ENCODE results near the gene TCF20.

Gene TCF20

DNA sequence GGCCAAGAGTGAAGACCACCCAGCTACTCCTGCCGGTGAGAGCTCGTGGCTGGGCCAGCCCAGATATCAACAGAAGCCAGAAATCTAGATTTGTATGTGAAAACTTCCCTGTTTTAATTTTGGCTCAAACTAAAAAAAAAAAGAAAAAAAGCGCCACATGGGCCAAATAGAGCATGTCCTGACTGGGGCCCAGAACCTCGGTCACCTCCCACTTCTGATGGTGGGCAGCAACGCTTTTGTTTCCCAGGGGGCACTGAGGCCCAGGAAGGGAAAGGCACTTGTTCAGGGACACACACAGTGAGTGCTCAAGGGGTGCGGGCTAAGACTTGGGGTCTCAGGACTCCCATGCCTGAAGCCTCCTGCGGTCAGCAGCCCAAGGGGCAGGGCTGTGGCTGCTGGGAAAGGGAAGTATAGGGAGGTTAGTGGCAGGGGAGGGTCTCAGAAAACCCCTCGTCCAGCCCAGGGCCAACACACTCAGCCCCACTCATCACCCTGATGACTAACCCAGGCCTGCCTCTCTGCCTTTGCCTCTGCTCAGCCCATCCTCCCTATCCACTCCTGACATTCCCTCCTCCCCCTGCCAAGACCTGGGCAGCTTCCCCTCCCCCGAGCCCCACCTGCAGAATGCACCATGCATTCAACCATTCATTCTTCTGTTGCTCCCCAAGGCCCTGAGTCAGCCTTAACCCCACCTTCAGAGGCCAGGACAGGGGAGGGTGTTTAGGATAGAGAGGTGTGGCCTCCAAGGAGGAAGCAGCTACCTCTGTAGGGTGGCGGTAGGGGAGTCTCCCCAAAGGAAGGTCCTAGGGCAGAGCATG lies 30.0 kb upstream of the TCF20 start:
- TF ChIP-seq CTCF (IDR thresholded peaks at IDR 0.05; ENCODE audit: control insufficient read depth, extremely low read depth, insufficient read depth), result no peak
- DNase-seq (ENCODE audit: low read depth), result no peak
- no peak overlapping the region for H3K4me3 ChIP-seq (ENCODE audit: low read depth, low read length)

DNA sequence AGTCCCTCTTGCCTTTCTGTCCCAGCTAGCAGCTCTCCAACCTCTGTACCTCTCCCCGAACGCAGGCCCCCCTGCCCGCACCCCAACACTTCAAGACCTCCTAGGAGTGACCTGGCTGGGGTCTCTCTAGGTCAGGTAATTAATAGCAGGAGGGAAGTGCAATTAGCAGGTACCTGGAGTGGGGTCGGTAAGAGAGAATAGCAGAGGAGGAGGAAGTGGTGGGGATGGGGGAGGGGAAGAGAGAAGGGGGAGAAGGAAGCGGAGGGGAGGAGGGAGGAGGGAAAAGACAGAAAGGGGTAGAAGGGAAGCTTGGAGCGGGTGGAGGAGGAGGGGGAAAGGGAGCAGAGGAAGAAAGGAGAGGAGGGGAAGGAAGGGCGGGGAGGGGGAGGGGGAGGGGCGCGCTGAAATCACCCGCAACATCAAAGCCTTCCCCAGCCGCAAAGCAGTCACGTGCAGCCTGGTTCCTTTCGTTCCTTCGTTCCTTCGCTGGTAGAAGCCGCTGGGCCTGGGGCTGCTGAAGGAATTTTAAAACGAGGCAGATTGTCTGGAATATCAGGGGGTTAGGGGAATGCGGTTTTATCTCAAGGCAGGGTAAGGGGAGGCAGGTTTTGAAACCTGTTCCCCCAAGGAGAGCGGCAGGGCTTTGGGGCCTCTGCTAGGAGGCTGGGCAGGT lies 29.3 kb upstream of the TCF20 start:
- no peak for TF ChIP-seq CTCF (IDR thresholded peaks at IDR 0.05; ENCODE audit: control insufficient read depth, extremely low read depth, insufficient read depth)
- no peak for DNase-seq (ENCODE audit: low read depth)
- H3K4me3 ChIP-seq (ENCODE audit: low read depth, low read length), result no peak overlapping the region

DNA sequence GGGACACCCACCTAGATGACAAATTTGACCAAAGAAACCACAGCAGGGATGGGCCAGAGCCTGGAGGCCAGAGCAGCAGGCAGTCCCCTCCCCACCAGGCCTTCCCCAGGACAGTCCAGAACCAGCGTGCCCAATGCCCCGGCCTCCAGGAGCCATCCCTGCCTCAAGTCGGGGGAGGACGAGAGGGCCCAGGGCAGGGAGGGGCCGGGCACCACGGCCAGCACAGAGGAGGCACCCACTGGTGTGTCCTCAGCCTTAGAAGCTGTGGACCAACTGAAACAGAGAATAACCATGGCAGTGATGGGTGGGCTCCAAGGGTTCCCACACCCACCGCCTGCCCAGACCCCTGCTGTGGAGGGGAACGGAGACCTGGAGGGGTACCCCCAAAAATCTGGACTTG lies 28.3 kb upstream of the TCF20 start:
- no peak overlapping the region for H3K4me3 ChIP-seq (ENCODE audit: low read depth, low read length)
- no peak for TF ChIP-seq CTCF (IDR thresholded peaks at IDR 0.05; ENCODE audit: control insufficient read depth, extremely low read depth, insufficient read depth)
- no peak for DNase-seq (ENCODE audit: low read depth)

- DNase-seq (ENCODE audit: low read depth), result no peak
- H3K4me3 ChIP-seq (ENCODE audit: low read depth, low read length), result no peak overlapping the region
- TF ChIP-seq CTCF (IDR thresholded peaks at IDR 0.05; ENCODE audit: control insufficient read depth, extremely low read depth, insufficient read depth), result no peak
Observed at GRCh38 chr22:42297778-42298177, 27.3 kb upstream of the TCF20 start.

DNA sequence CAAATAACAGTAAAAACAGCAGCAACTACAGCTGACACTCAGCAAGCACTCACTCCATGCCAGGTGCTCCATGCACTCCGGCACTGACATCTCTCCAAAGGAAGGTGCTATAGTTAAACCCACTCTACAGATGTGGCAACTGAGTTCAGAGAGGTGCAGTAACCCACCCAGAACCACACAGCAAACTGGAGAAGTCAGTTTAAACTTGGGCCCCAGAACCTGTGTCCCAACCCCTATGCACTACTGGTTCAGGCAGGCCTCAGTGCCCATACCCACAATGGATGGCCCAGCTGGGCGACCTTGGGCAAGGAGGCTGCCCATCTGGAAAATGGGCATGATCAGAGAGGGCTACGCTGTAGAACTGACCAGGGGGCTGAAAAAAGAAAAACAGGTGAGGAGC lies 26.4 kb upstream of the TCF20 start:
- no peak for DNase-seq (ENCODE audit: low read depth)
- no peak for TF ChIP-seq CTCF (IDR thresholded peaks at IDR 0.05; ENCODE audit: control insufficient read depth, extremely low read depth, insufficient read depth)
- H3K4me3 ChIP-seq (ENCODE audit: low read depth, low read length), result no peak overlapping the region

DNA sequence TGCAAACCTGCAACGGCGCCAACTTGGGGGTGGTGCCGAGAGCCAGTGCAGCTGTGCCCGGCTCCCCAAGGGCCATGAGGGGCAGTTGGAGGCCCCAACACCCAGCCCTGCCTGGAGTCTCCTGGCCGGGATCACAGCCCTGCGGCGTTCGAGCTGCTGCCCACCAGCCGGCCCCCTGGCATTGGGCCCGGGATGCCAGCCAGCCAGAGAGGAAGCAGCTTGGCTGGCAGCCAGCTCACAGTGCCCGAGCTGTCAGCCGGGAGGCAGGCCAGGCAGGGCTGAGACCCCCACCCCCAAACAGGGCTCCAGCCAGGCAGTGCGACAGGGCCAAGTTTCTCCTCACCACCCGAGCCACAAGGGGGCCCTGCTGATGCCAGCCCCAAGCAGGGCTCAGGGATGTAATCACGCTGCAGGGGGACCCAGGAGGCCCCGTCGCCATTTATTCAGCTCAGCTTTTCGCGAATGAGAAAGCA lies 26.0 kb upstream of the TCF20 start:
- no peak for DNase-seq (ENCODE audit: low read depth)
- 0 out of 2 replicates have a peak, but pooled peaks have one; percentile 5 for TF ChIP-seq CTCF (IDR thresholded peaks at IDR 0.05; ENCODE audit: control insufficient read depth, extremely low read depth, insufficient read depth)
- H3K4me3 ChIP-seq (ENCODE audit: low read depth, low read length), result no peak overlapping the region

Data from LNCaP clone FGC (cell line).